ENCODE measurements around the gene MIA3.

Gene MIA3

GRCh38 chr1:222656391-222657155 is 38.7 kb downstream of the MIA3 start:
- Histone ChIP-seq H3K79me2 (ENCODE audit: control insufficient read depth, low read length) (no peaks in the 10 kb centered on the region), H3K27me3 (ENCODE audit: control insufficient read depth, low read length) (no peaks in the 10 kb centered on the region), H3K27ac (ENCODE audit: low read depth, low read length) (no peak overlapping the region), H3K36me3 (ENCODE audit: control insufficient read depth, low read length) (peaks cover 88% of the 10 kb centered on the region), H3K4me2 (ENCODE audit: low read length) (no peak overlapping the region), H3K9me3 (ENCODE audit: control insufficient read depth, insufficient read depth, low read length) (no peaks in the 10 kb centered on the region), H3K4me3 (ENCODE audit: low read length) (no peak overlapping the region), H3K4me1 (ENCODE audit: control insufficient read depth, low read length) (peaks cover 21% of the 10 kb centered on the region), H3K9me2 (replicated peaks; ENCODE audit: control insufficient read depth, low read length) (no peaks in the 10 kb centered on the region), H3F3A (ENCODE audit: control insufficient read depth, insufficient read depth) (peaks cover 5% of the 10 kb centered on the region), H4K20me1 (ENCODE audit: control insufficient read depth, insufficient read depth, low read depth, low read length) (no peaks in the 10 kb centered on the region)
- no peak for TF ChIP-seq CTCF (IDR thresholded peaks at IDR 0.05; ENCODE audit: low read depth, low read length, poor library complexity, severe bottlenecking)
- no peak for TF ChIP-seq EZH2phosphoT487 (IDR thresholded peaks at IDR 0.05; ENCODE audit: borderline replicate concordance, low read length)

- H3F3A ChIP-seq (ENCODE audit: control insufficient read depth, insufficient read depth): peaks cover 5% of the 10 kb centered on the region
- no peaks in the 10 kb centered on the region for H4K20me1 ChIP-seq (ENCODE audit: control insufficient read depth, insufficient read depth, low read depth, low read length)
- no peaks in the 10 kb centered on the region for H3K27me3 ChIP-seq (ENCODE audit: control insufficient read depth, low read length)
- H3K9me3 ChIP-seq (ENCODE audit: control insufficient read depth, insufficient read depth, low read length): no peaks in the 10 kb centered on the region
- peaks cover 88% of the 10 kb centered on the region for H3K36me3 ChIP-seq (ENCODE audit: control insufficient read depth, low read length)
- no peak overlapping the region for H3K4me3 ChIP-seq (ENCODE audit: low read length)
- no peaks in the 10 kb centered on the region for H3K79me2 ChIP-seq (ENCODE audit: control insufficient read depth, low read length)
- TF ChIP-seq CTCF (IDR thresholded peaks at IDR 0.05; ENCODE audit: low read depth, low read length, poor library complexity, severe bottlenecking) (no peak), EZH2phosphoT487 (IDR thresholded peaks at IDR 0.05; ENCODE audit: borderline replicate concordance, low read length) (no peak)
- H3K4me1 ChIP-seq (ENCODE audit: control insufficient read depth, low read length): peaks cover 20% of the 10 kb centered on the region
- H3K27ac ChIP-seq (ENCODE audit: low read depth, low read length): no peak overlapping the region
- H3K9me2 ChIP-seq (replicated peaks; ENCODE audit: control insufficient read depth, low read length): no peaks in the 10 kb centered on the region
- H3K4me2 ChIP-seq (ENCODE audit: low read length): no peak overlapping the region
These were observed 40.0 kb downstream of the MIA3 start for GRCh38 chr1:222657899-222658298.

- Histone ChIP-seq H3K4me1 (ENCODE audit: control insufficient read depth, low read length) (no peaks in the 10 kb centered on the region), H3K4me3 (ENCODE audit: low read length) (no peak overlapping the region), H3K27ac (ENCODE audit: low read depth, low read length) (no peak overlapping the region), H4K20me1 (ENCODE audit: control insufficient read depth, insufficient read depth, low read depth, low read length) (no peaks in the 10 kb centered on the region), H3K36me3 (ENCODE audit: control insufficient read depth, low read length) (peaks cover 83% of the 10 kb centered on the region), H3K27me3 (ENCODE audit: control insufficient read depth, low read length) (no peaks in the 10 kb centered on the region), H3K4me2 (ENCODE audit: low read length) (no peak overlapping the region), H3K9me3 (ENCODE audit: control insufficient read depth, insufficient read depth, low read length) (no peaks in the 10 kb centered on the region), H3F3A (ENCODE audit: control insufficient read depth, insufficient read depth) (no peaks in the 10 kb centered on the region), H3K79me2 (ENCODE audit: control insufficient read depth, low read length) (no peaks in the 10 kb centered on the region), H3K9me2 (replicated peaks; ENCODE audit: control insufficient read depth, low read length) (no peaks in the 10 kb centered on the region)
- TF ChIP-seq EZH2phosphoT487 (IDR thresholded peaks at IDR 0.05; ENCODE audit: borderline replicate concordance, low read length) (no peak), CTCF (IDR thresholded peaks at IDR 0.05; ENCODE audit: low read depth, low read length, poor library complexity, severe bottlenecking) (no peak)
These were observed 45.6 kb downstream of the MIA3 start for GRCh38 chr1:222663431-222663934.
